DND-41 (cell line): ENCODE measurements around the gene NUTM1.

Experiments
- ATAC-seq: fragments of 200-7000 bp; cut with Tn5 transposase; 3 replicates; pipeline ENCODE4 v1.9.1; 2021; ENCODE audit warnings: low read depth; ENCODE audit not compliant: insufficient read depth
- DNase-seq: peaks from one replicate; pipeline ENCODE4 v3.0.0-alpha.2; 2020
- H2AFZ ChIP-seq: 2 replicates; pipeline ENCODE4 v1.6.0; 2012; ENCODE audit warnings: low read depth, low read length
- H3K27ac ChIP-seq: 2 replicates; pipeline ENCODE4 v1.5.1; 2012; ENCODE audit warnings: low read length, inconsistent platforms
- H3K27me3 ChIP-seq: fragments of 200-600 bp; sonication (generic); 2 replicates; pipeline ENCODE4 v1.6.0; 2012; ENCODE audit warnings: low read length, mild to moderate bottlenecking, inconsistent platforms; ENCODE audit not compliant: insufficient read depth, poor library complexity
- H3K36me3 ChIP-seq: 2 replicates; pipeline ENCODE4 v1.5.1; 2012; ENCODE audit warnings: low read length, inconsistent platforms; ENCODE audit not compliant: insufficient read depth
- H3K4me1 ChIP-seq: 2 replicates; pipeline ENCODE4 v1.5.1; 2012; ENCODE audit warnings: mild to moderate bottlenecking, low read length; ENCODE audit not compliant: insufficient read depth
- H3K4me2 ChIP-seq: 2 replicates; pipeline ENCODE4 v1.6.0; 2012; ENCODE audit warnings: mild to moderate bottlenecking, moderate library complexity, low read length, inconsistent platforms; ENCODE audit not compliant: insufficient read depth
- H3K4me3 ChIP-seq, 2 experiments: fragments of 200-600 bp in 1 of 2; shearing (Covaris generic) in 1 of 2; 2 replicates each; pipeline ENCODE4 v1.5.1; 2012 to 2016; ENCODE audit warnings: inconsistent platforms in 2 of 2, low read length in 2 of 2, mild to moderate bottlenecking in 2 of 2, low read depth in 1 of 2, moderate library complexity in 1 of 2
- H3K79me2 ChIP-seq: 2 replicates; pipeline ENCODE4 v1.6.0; 2012; ENCODE audit warnings: low read length, inconsistent platforms; ENCODE audit not compliant: insufficient read depth
- H3K9ac ChIP-seq: 2 replicates; pipeline ENCODE4 v1.6.0; 2012; ENCODE audit warnings: low read depth, mild to moderate bottlenecking, inconsistent platforms, low read length, moderate library complexity
- H3K9me3 ChIP-seq: 2 replicates; pipeline ENCODE4 v1.5.1; 2012; ENCODE audit warnings: low read length, moderate library complexity, mild to moderate bottlenecking, inconsistent platforms; ENCODE audit not compliant: insufficient read depth, severe bottlenecking
- H4K20me1 ChIP-seq: 2 replicates; pipeline ENCODE4 v1.6.0; 2012; ENCODE audit warnings: low read length; ENCODE audit not compliant: insufficient read depth
- CTCF ChIP-seq: IDR thresholded peaks from 2 replicates; pipeline ENCODE4 v1.5.1; 2012; ENCODE audit warnings: borderline replicate concordance, low read length, moderate library complexity, mild to moderate bottlenecking; ENCODE audit not compliant: poor library complexity, severe bottlenecking; ENCODE audit errors: extremely low read depth
- EZH2 ChIP-seq: IDR thresholded peaks from 3 replicates; pipeline ENCODE4 v1.6.1; 2012; ENCODE audit warnings: borderline replicate concordance, low read depth, mild to moderate bottlenecking, moderate library complexity, low read length, inconsistent platforms; ENCODE audit not compliant: severe bottlenecking

The NUTM1 gene

GRCh38 chr15:34366271-34367065 lies 23.4 kb downstream of the NUTM1 start:
- Histone ChIP-seq H3K4me1 (peaks cover 29% of the 10 kb centered on the region), H3K27me3 (no peaks in the 10 kb centered on the region), H2AFZ (peak overlapping the region; percentile 78), H3K27ac (peak overlapping the region; percentile 69), H3K36me3 (peaks cover 22% of the 10 kb centered on the region), H3K4me3 (peak overlapping the region; percentile 58 to 92; a peak in 3 of 4 replicates), H3K9ac (peak overlapping the region; percentile 98), H4K20me1 (peaks cover 6% of the 10 kb centered on the region; the same call in 1 of the 2 replicates), H3K9me3 (no peaks in the 10 kb centered on the region), H3K4me2 (peak overlapping the region; percentile 79), H3K79me2 (peaks cover 22% of the 10 kb centered on the region)
- ATAC-seq (peak; percentile 47), DNase-seq (peak; percentile 73)
- TF ChIP-seq CTCF (no peak), EZH2 (no peak)

- Histone ChIP-seq H3K79me2 (peaks cover 22% of the 10 kb centered on the region), H3K27me3 (no peaks in the 10 kb centered on the region), H3K9ac (peak within 1 kb of the TSS; percentile 98), H3K4me2 (peak within 1 kb of the TSS; percentile 79), H4K20me1 (peaks cover 6% of the 10 kb centered on the region; the same call in 1 of the 2 replicates), H3K4me3 (peak within 1 kb of the TSS; percentile 58 to 92), H3K4me1 (peaks cover 29% of the 10 kb centered on the region), H3K9me3 (no peaks in the 10 kb centered on the region), H3K27ac (peak within 1 kb of the TSS; percentile 91), H2AFZ (peak within 1 kb of the TSS; percentile 90), H3K36me3 (peaks cover 18% of the 10 kb centered on the region)
- DNase-seq, result peak; percentile 86
- peak; percentile 91 for TF ChIP-seq CTCF
- no peak for TF ChIP-seq EZH2
- ATAC-seq, result peak; percentile 80
Measured at GRCh38 chr15:34367101-34368081, 24.3 kb downstream of the NUTM1 start, which contains the start of gene LPCAT4. TSS of gene LPCAT4 (minus strand) at chr15:34367196. CDS start at chr15:34367100, 96 bp downstream.

- no peak overlapping the region for H3K9ac ChIP-seq
- no peak overlapping the region for H3K27ac ChIP-seq
- H3K4me1 ChIP-seq, result peaks cover 24% of the 10 kb centered on the region
Measured at GRCh38 chr15:34370129-34370528, 27.0 kb downstream of the NUTM1 start.

More at GRCh38 chr15:34370129-34370528, 27.0 kb downstream of the NUTM1 start:
- Histone ChIP-seq H3K4me3 (no peak overlapping the region), H3K79me2 (peaks cover 16% of the 10 kb centered on the region), H3K4me2 (no peak overlapping the region), H3K27me3 (no peaks in the 10 kb centered on the region), H3K9me3 (no peaks in the 10 kb centered on the region), H3K36me3 (no peaks in the 10 kb centered on the region), H2AFZ (no peak overlapping the region), H4K20me1 (peaks cover 6% of the 10 kb centered on the region; the same call in 1 of the 2 replicates)
- ATAC-seq (no peak), DNase-seq (no peak)
- TF ChIP-seq CTCF, result no peak
- no peak for TF ChIP-seq EZH2
